Measurements from ENCODE around the gene NRN1. TPM values are rescaled to one million over a fixed set of nuclear protein-coding genes. Genes with fewer than 3 reads are reported as not detected.
"Not testable (repeated sequence)": the region's sequence is repeated elsewhere in the genome, so short reads cannot be mapped to it uniquely, and the experiment has no call there.

Gene NRN1
- total RNA-seq, 3 donors from 2014 or later, result 8.9 to 81.4 (median 24.6) TPM

DNA sequence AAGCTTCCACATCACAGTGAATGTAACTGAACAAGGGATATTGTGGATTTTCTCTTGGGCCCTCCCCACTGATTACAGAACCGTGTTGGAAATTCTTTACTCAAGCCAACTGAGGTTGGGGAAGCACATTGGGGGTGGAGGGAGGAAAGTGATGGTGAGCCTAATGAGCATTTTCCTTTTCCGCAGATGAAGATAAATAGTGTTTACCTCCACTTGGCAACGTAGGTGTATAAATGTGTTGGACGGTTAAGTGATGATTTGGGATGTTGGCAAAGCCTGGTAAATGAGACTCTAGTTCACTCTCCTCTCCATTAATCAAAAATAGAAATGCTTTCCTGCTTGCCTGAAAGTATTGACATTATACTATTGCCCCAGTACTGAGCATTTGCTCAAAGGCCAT is 27.1 kb upstream of the NRN1 start:
- intact Hi-C loops (cut with DNase I; ENCODE audit: low total_unique reads), result no loop called here
- no peaks in the 10 kb centered on the region for H3K4me1 ChIP-seq

DNA sequence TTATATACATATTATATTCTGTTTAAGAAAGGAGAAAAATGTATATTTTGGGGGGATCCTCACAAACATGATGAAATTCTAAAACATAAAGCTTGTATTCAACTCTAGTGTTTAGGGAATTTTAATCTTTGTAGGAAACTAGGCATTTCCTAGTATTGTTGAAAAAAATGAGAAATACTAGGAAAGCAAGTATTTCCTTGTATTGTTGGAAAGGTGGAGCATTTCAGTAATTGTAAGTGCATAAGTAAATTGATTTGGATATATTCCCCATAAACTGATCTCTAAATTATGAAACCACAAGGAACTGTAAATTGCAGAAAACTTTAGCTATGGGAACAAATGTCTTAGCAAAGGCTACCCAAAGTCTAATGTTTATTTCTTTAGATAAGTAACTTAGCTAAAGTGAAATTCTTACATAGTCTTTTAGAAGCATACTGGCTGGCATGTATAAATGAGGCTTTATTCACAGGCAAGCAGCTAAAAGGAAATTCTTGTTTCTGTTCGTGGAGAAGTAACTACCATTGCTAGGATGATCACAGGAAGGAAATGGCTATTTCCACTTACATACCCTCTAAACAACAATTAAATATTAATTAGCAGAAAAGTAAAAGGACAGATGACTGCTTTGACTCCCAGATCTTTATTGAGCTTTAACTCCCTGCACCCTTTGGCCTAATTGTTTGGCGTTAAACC is 19.9 kb upstream of the NRN1 start:
- H3K27me3 ChIP-seq, result no peaks in the 10 kb centered on the region
- intact Hi-C loops (cut with DNase I; ENCODE audit: low total_unique reads), result no loop called here
- no peaks in the 10 kb centered on the region for H3K9me3 ChIP-seq
- no peak overlapping the region for H3K4me3 ChIP-seq
- no peaks in the 10 kb centered on the region for H3K4me1 ChIP-seq
- no peak for DNase-seq (ENCODE audit: low spot score in 2 of 2)
- H3K36me3 ChIP-seq, result no peaks in the 10 kb centered on the region
- peak overlapping the region in 1 of 2 donors; percentile 43 for H3K27ac ChIP-seq
- TF ChIP-seq POLR2AphosphoS5 (IDR thresholded peaks at IDR 0.05) (no peak), POLR2A (IDR thresholded peaks at IDR 0.05) (no peak)
- TF ChIP-seq, protein P1, sequence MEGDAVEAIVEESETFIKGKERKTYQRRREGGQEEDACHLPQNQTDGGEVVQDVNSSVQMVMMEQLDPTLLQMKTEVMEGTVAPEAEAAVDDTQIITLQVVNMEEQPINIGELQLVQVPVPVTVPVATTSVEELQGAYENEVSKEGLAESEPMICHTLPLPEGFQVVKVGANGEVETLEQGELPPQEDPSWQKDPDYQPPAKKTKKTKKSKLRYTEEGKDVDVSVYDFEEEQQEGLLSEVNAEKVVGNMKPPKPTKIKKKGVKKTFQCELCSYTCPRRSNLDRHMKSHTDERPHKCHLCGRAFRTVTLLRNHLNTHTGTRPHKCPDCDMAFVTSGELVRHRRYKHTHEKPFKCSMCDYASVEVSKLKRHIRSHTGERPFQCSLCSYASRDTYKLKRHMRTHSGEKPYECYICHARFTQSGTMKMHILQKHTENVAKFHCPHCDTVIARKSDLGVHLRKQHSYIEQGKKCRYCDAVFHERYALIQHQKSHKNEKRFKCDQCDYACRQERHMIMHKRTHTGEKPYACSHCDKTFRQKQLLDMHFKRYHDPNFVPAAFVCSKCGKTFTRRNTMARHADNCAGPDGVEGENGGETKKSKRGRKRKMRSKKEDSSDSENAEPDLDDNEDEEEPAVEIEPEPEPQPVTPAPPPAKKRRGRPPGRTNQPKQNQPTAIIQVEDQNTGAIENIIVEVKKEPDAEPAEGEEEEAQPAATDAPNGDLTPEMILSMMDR (IDR thresholded peaks at IDR 0.05), result no peak

More for the DNA sequence above, 27.1 kb upstream of the NRN1 start:
- Histone ChIP-seq H3K27me3 (no peaks in the 10 kb centered on the region), H3K27ac (no peak overlapping the region), H3K9me3 (no peaks in the 10 kb centered on the region), H3K36me3 (no peaks in the 10 kb centered on the region), H3K4me3 (no peak overlapping the region)
- DNase-seq (ENCODE audit: low spot score in 2 of 2), result no peak
- TF ChIP-seq POLR2AphosphoS5 (IDR thresholded peaks at IDR 0.05) (no peak), POLR2A (IDR thresholded peaks at IDR 0.05) (no peak)
- TF ChIP-seq, protein P1 (IDR thresholded peaks at IDR 0.05), result no peak

DNA sequence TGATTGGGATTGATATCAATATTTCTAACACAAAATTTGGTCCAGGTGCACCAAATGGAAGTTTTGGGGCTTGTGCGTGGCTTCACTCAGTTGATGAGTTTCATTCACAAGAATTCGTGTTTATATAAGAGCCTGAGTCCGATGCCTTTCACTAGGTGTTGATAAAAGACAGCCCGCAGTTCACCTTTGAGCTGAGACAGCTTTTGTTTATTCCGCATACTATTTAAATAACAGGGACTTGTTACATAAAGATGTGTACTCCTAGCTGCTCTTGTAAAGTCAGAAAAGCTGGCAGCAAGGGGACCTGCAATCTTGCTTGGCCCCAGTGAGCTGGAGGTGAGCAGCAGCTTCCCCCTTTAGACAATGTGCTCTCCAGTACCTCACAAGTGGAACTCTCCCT is 19.0 kb upstream of the NRN1 start:
- H3K27ac ChIP-seq, result no peak overlapping the region
- no peaks in the 10 kb centered on the region for H3K4me1 ChIP-seq
- H3K9me3 ChIP-seq, result no peaks in the 10 kb centered on the region
- H3K4me3 ChIP-seq, result no peak overlapping the region
- no peaks in the 10 kb centered on the region for H3K27me3 ChIP-seq
- no peak for DNase-seq (ENCODE audit: low spot score in 2 of 2)
- TF ChIP-seq POLR2AphosphoS5 (IDR thresholded peaks at IDR 0.05), result no peak
- no peak for TF ChIP-seq POLR2A (IDR thresholded peaks at IDR 0.05)
- TF ChIP-seq, protein P1 (IDR thresholded peaks at IDR 0.05), result no peak
- no peaks in the 10 kb centered on the region for H3K36me3 ChIP-seq
- intact Hi-C loops (cut with DNase I; ENCODE audit: low total_unique reads), result no loop called here

DNA sequence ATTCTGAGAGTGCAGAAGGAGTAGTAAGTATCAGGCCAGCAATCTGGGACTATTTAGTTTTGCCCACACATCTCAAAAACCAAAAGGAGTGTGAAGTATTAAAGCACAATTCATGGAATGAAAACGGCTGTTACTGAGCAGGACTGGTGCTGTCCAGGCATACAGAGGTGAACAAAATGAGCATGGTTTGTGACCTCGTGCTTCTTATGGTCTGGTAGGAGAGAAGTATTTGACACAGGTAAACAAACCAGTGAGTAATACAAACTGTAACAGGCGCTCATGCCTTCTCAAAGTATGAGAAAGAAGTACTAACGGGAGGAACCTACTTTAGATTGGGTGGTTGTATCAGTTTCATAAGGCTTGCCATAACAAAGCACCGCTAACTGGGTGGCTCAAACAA is 17.5 kb upstream of the NRN1 start:
- TF ChIP-seq, protein P1 (IDR thresholded peaks at IDR 0.05), result no peak
- TF ChIP-seq POLR2AphosphoS5 (IDR thresholded peaks at IDR 0.05), result no peak
- TF ChIP-seq POLR2A (IDR thresholded peaks at IDR 0.05), result no peak
- intact Hi-C loops (cut with DNase I; ENCODE audit: low total_unique reads), result no loop called here

DNA sequence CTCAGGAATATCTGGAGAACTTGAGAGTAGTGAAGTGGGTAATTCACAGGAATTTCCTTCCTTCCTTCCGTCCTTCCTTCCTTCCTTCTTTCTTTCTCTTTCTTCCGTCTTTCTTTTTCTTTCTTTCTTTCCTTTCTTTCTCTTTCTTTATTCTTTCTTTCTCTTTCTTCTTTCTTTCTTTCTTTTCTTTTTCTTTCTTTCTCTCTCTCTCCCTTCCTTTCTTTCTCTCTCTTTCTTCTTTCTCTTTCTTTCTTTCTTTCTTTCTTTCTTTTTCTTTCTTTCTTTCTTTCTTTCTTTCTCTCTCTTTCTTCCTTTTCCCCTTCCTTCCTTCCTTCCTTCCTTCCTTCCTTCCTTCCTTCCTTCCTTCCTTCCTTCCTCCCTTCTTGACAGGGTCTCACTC is 16.1 kb upstream of the NRN1 start:
- H3K27ac ChIP-seq; H3K4me1 ChIP-seq; intact Hi-C loops (cut with DNase I; ENCODE audit: low total_unique reads); H3K27me3 ChIP-seq; H3K9me3 ChIP-seq; H3K4me3 ChIP-seq; H3K36me3 ChIP-seq; DNase-seq (ENCODE audit: low spot score in 2 of 2): not testable (repeated sequence)

More for the DNA sequence above, 17.5 kb upstream of the NRN1 start:
- DNase-seq (ENCODE audit: low spot score in 2 of 2), result no peak
- Histone ChIP-seq H3K36me3 (no peaks in the 10 kb centered on the region), H3K27ac (no peak overlapping the region), H3K9me3 (no peaks in the 10 kb centered on the region), H3K4me3 (no peak overlapping the region), H3K4me1 (no peaks in the 10 kb centered on the region), H3K27me3 (no peaks in the 10 kb centered on the region)
